Measurements from ENCODE around the gene PLD1.

PLD1 gene

GRCh38 chr3:171556148-171556547 lies 254.1 kb downstream of the PLD1 start:
- DNase-seq, result peak; percentile 12

- no peak for DNase-seq
Measured at GRCh38 chr3:171553086-171553485, 257.2 kb downstream of the PLD1 start.

GRCh38 chr3:171552531-171552930 lies 257.8 kb downstream of the PLD1 start:
- DNase-seq, result no peak

- no peak for DNase-seq
Measured at GRCh38 chr3:171551296-171551695, 259.0 kb downstream of the PLD1 start.
